ENCODE results near the gene NELFA. TPM values are rescaled to one million over a fixed set of nuclear protein-coding genes. Genes with fewer than 3 reads are reported as not detected.

Gene NELFA
- total and polyA plus RNA-seq, 5 donors from 2014 or later: 20.2 to 50.7 (median 28.0) TPM

GRCh38 chr4:1943928-1944327 is 64.8 kb downstream of the NELFA start:
- H3K36me3 ChIP-seq (ENCODE audit: control insufficient read depth, insufficient read depth, low read length): peaks cover 50% of the 10 kb centered on the region
- no peak overlapping the region for H3K4me3 ChIP-seq (ENCODE audit: low read depth, low read length)
- Mint-ChIP-seq H3K9me3 (no peaks in the 10 kb centered on the region), H3K4me1 (no peaks in the 10 kb centered on the region), H3K4me3 (peak overlapping the region in 1 of 4 donors; percentile 38), H3K27me3 (no peaks in the 10 kb centered on the region), H3K27ac (no peak overlapping the region), H3K36me3 (peaks cover 27% of the 10 kb centered on the region)
- H3K4me1 ChIP-seq (ENCODE audit: control insufficient read depth, insufficient read depth, low read length, poor library complexity, severe bottlenecking): no peaks in the 10 kb centered on the region
- no peaks in the 10 kb centered on the region for H3K27me3 ChIP-seq (ENCODE audit: control insufficient read depth, insufficient read depth, low read length)
- no peaks in the 10 kb centered on the region for H3K9me3 ChIP-seq (ENCODE audit: control insufficient read depth in 2 of 2, low read length in 2 of 2)
- DNase-seq (no peak), ATAC-seq (ENCODE audit: low read depth in 2 of 2) (no peak)
- no peak overlapping the region for H3K27ac ChIP-seq (ENCODE audit: insufficient read depth, low read length, poor library complexity, severe bottlenecking)

GRCh38 chr4:1940566-1940965 is 68.2 kb downstream of the NELFA start:
- Histone ChIP-seq H3K4me1 (ENCODE audit: control insufficient read depth, insufficient read depth, low read length, poor library complexity, severe bottlenecking) (no peaks in the 10 kb centered on the region), H3K9me3 (ENCODE audit: control insufficient read depth in 2 of 2, low read length in 2 of 2) (no peaks in the 10 kb centered on the region), H3K27ac (ENCODE audit: insufficient read depth, low read length, poor library complexity, severe bottlenecking) (no peak overlapping the region), H3K4me3 (ENCODE audit: low read depth, low read length) (no peak overlapping the region), H3K36me3 (ENCODE audit: control insufficient read depth, insufficient read depth, low read length) (peaks cover 51% of the 10 kb centered on the region), H3K27me3 (ENCODE audit: control insufficient read depth, insufficient read depth, low read length) (no peaks in the 10 kb centered on the region)
- Mint-ChIP-seq H3K4me3 (no peak overlapping the region), H3K4me1 (no peaks in the 10 kb centered on the region), H3K27ac (peak overlapping the region in 1 of 3 donors; percentile 20), H3K9me3 (no peaks in the 10 kb centered on the region), H3K27me3 (no peaks in the 10 kb centered on the region), H3K36me3 (peaks cover 29% of the 10 kb centered on the region)
- ATAC-seq (ENCODE audit: low read depth in 2 of 2): no peak
- no peak for DNase-seq

- no peak for DNase-seq
- H3K4me3 Mint-ChIP-seq: no peak overlapping the region
Observed at GRCh38 chr4:1939664-1940509, 68.9 kb downstream of the NELFA start.

GRCh38 chr4:1938027-1938426 is 70.7 kb downstream of the NELFA start:
- Mint-ChIP-seq H3K27ac (peak overlapping the region in 1 of 3 donors; percentile 3), H3K4me3 (no peak overlapping the region), H3K9me3 (no peaks in the 10 kb centered on the region), H3K27me3 (no peaks in the 10 kb centered on the region), H3K36me3 (peaks cover 25% of the 10 kb centered on the region), H3K4me1 (no peaks in the 10 kb centered on the region)
- DNase-seq (no peak), ATAC-seq (ENCODE audit: low read depth in 2 of 2) (no peak)
- H3K36me3 ChIP-seq (ENCODE audit: control insufficient read depth, insufficient read depth, low read length): peaks cover 56% of the 10 kb centered on the region
- no peak overlapping the region for H3K27ac ChIP-seq (ENCODE audit: insufficient read depth, low read length, poor library complexity, severe bottlenecking)
- H3K27me3 ChIP-seq (ENCODE audit: control insufficient read depth, insufficient read depth, low read length): no peaks in the 10 kb centered on the region
- H3K4me1 ChIP-seq (ENCODE audit: control insufficient read depth, insufficient read depth, low read length, poor library complexity, severe bottlenecking): no peaks in the 10 kb centered on the region
- H3K9me3 ChIP-seq (ENCODE audit: control insufficient read depth in 2 of 2, low read length in 2 of 2): no peaks in the 10 kb centered on the region
- no peak overlapping the region for H3K4me3 ChIP-seq (ENCODE audit: low read depth, low read length)

More at GRCh38 chr4:1939664-1940509, 68.9 kb downstream of the NELFA start:
- Mint-ChIP-seq H3K36me3 (peaks cover 26% of the 10 kb centered on the region), H3K27ac (no peak overlapping the region), H3K27me3 (no peaks in the 10 kb centered on the region), H3K9me3 (no peaks in the 10 kb centered on the region), H3K4me1 (no peaks in the 10 kb centered on the region)
- ATAC-seq (ENCODE audit: low read depth in 2 of 2): no peak
- H3K4me3 ChIP-seq (ENCODE audit: low read depth, low read length): no peak overlapping the region
- peaks cover 57% of the 10 kb centered on the region for H3K36me3 ChIP-seq (ENCODE audit: control insufficient read depth, insufficient read depth, low read length)
- no peak overlapping the region for H3K27ac ChIP-seq (ENCODE audit: insufficient read depth, low read length, poor library complexity, severe bottlenecking)
- H3K9me3 ChIP-seq (ENCODE audit: control insufficient read depth in 2 of 2, low read length in 2 of 2): no peaks in the 10 kb centered on the region
- no peaks in the 10 kb centered on the region for H3K27me3 ChIP-seq (ENCODE audit: control insufficient read depth, insufficient read depth, low read length)
- H3K4me1 ChIP-seq (ENCODE audit: control insufficient read depth, insufficient read depth, low read length, poor library complexity, severe bottlenecking): no peaks in the 10 kb centered on the region

- Mint-ChIP-seq H3K4me1 (no peaks in the 10 kb centered on the region), H3K4me3 (no peak overlapping the region), H3K9me3 (no peaks in the 10 kb centered on the region), H3K36me3 (peaks cover 23% of the 10 kb centered on the region), H3K27me3 (no peaks in the 10 kb centered on the region), H3K27ac (peak overlapping the region in 1 of 3 donors; percentile 3)
- ATAC-seq (ENCODE audit: low read depth in 2 of 2) (no peak), DNase-seq (no peak)
- Histone ChIP-seq H3K36me3 (ENCODE audit: control insufficient read depth, insufficient read depth, low read length) (peaks cover 55% of the 10 kb centered on the region), H3K4me3 (ENCODE audit: low read depth, low read length) (no peak overlapping the region), H3K27me3 (ENCODE audit: control insufficient read depth, insufficient read depth, low read length) (no peaks in the 10 kb centered on the region), H3K9me3 (ENCODE audit: control insufficient read depth in 2 of 2, low read length in 2 of 2) (no peaks in the 10 kb centered on the region), H3K4me1 (ENCODE audit: control insufficient read depth, insufficient read depth, low read length, poor library complexity, severe bottlenecking) (no peaks in the 10 kb centered on the region), H3K27ac (ENCODE audit: insufficient read depth, low read length, poor library complexity, severe bottlenecking) (no peak overlapping the region)
Observed at GRCh38 chr4:1937550-1937949, 71.2 kb downstream of the NELFA start.

- Histone ChIP-seq H3K36me3 (ENCODE audit: control insufficient read depth, insufficient read depth, low read length) (peaks cover 44% of the 10 kb centered on the region), H3K9me3 (ENCODE audit: control insufficient read depth in 2 of 2, low read length in 2 of 2) (no peaks in the 10 kb centered on the region)
- no peak for ATAC-seq (ENCODE audit: low read depth in 2 of 2)
Observed at GRCh38 chr4:1933700-1934099, 75.1 kb downstream of the NELFA start.

GRCh38 chr4:1932736-1933135 is 76.0 kb downstream of the NELFA start:
- Histone ChIP-seq H3K4me1 (ENCODE audit: control insufficient read depth, insufficient read depth, low read length, poor library complexity, severe bottlenecking) (no peaks in the 10 kb centered on the region), H3K36me3 (ENCODE audit: control insufficient read depth, insufficient read depth, low read length) (peaks cover 43% of the 10 kb centered on the region), H3K27ac (ENCODE audit: insufficient read depth, low read length, poor library complexity, severe bottlenecking) (no peak overlapping the region), H3K27me3 (ENCODE audit: control insufficient read depth, insufficient read depth, low read length) (no peaks in the 10 kb centered on the region), H3K9me3 (ENCODE audit: control insufficient read depth in 2 of 2, low read length in 2 of 2) (no peaks in the 10 kb centered on the region), H3K4me3 (ENCODE audit: low read depth, low read length) (no peak overlapping the region)
- Mint-ChIP-seq H3K4me1 (peaks cover 0 to 4% (median 0%) of the 10 kb centered on the region in 4 donors), H3K36me3 (peaks cover 30% of the 10 kb centered on the region), H3K4me3 (no peak overlapping the region), H3K27ac (no peak overlapping the region), H3K27me3 (no peaks in the 10 kb centered on the region), H3K9me3 (no peaks in the 10 kb centered on the region)
- DNase-seq (no peak), ATAC-seq (ENCODE audit: low read depth in 2 of 2) (no peak)

More at GRCh38 chr4:1933700-1934099, 75.1 kb downstream of the NELFA start:
- Mint-ChIP-seq H3K36me3 (peaks cover 27% of the 10 kb centered on the region), H3K4me3 (no peak overlapping the region), H3K9me3 (no peaks in the 10 kb centered on the region), H3K4me1 (peaks cover 0 to 4% (median 0%) of the 10 kb centered on the region in 4 donors), H3K27ac (no peak overlapping the region), H3K27me3 (no peaks in the 10 kb centered on the region)
- no peak overlapping the region for H3K27ac ChIP-seq (ENCODE audit: insufficient read depth, low read length, poor library complexity, severe bottlenecking)
- no peak for DNase-seq
- no peaks in the 10 kb centered on the region for H3K27me3 ChIP-seq (ENCODE audit: control insufficient read depth, insufficient read depth, low read length)
- H3K4me1 ChIP-seq (ENCODE audit: control insufficient read depth, insufficient read depth, low read length, poor library complexity, severe bottlenecking): no peaks in the 10 kb centered on the region
- H3K4me3 ChIP-seq (ENCODE audit: low read depth, low read length): no peak overlapping the region

Measured in CD4-positive, CD25-positive, alpha-beta regulatory T cell (primary cell).